HepG2 (cell line): Measurements from ENCODE around the gene ECE2. TPM values are rescaled to one million over a fixed set of nuclear protein-coding genes. Genes with fewer than 3 reads are reported as not detected.

Source experiments
- ATAC-seq: fragments of 200-7000 bp; cut with Tn5 transposase; 3 replicates; pipeline ENCODE4 v1.9.1; 2020; ENCODE audit warnings: mild to moderate bottlenecking, moderate library complexity
- BruUV-seq: library from RNA; stranded (reverse); fragments of 400-500 nt; replicated peaks from 2 replicates; lab custom pipeline; 2021; lab: Mats Ljungman, UMichigan
- CTCF ChIA-PET: fragments of 300-600 bp; formaldehyde crosslinking; extraction: SDS; loops from one replicate; lab custom pipeline; 2021; ENCODE audit warnings: low total read pairs, inconsistent platforms, low intra/inter-chr PET ratio; lab: Yijun Ruan, JAX
- POLR2A ChIA-PET: fragments of 350-600 bp; sonication (Branson Sonifier 250); formaldehyde crosslinking; loops from one replicate; lab custom pipeline; 2020; ENCODE audit warnings: antibody characterized with exemption, inconsistent platforms; lab: Yijun Ruan, JAX
- DNase-seq: peaks from one replicate; pipeline ENCODE4 v3.0.0-alpha.2; 2015; ENCODE audit warnings: low spot score
- FAIRE-seq: peaks from 3 replicates; lab custom pipeline; 2011; peaks lifted over from hg19 to GRCh38; lab: Jason Lieb, UNC
- H2AFZ ChIP-seq: one replicate; pipeline ENCODE4 v1.6.1; 2011; ENCODE audit warnings: low read length, inconsistent platforms
- H3K27ac ChIP-seq: fragments of 300-600 bp; 3 replicates; pipeline ENCODE4 v1.8.0; 2011; ENCODE audit warnings: mixed run types, mild to moderate bottlenecking, mixed read lengths, low read length, inconsistent platforms; ENCODE audit not compliant: insufficient read depth; ENCODE audit errors: extremely low read length
- H3K27me3 ChIP-seq, 2 experiments: fragments of 200-600 bp in 1 of 2; 2 replicates in 1 of 2; 3 replicates in 1 of 2; pipeline versions ENCODE4 v1.6.0 to v1.8.0; 2011; ENCODE audit warnings: low read length in 2 of 2, mild to moderate bottlenecking in 2 of 2, moderate library complexity in 2 of 2, inconsistent platforms in 1 of 2; ENCODE audit not compliant: insufficient read depth in 2 of 2, control insufficient read depth in 1 of 2
- H3K36me3 ChIP-seq, 2 experiments: fragments of 200-600 bp in 1 of 2; replicated peaks in 1 of 2; 2 replicates in 1 of 2; 3 replicates in 1 of 2; pipeline versions ENCODE4 v1.5.1 to v1.8.0; 2011; ENCODE audit warnings: low read length in 2 of 2, inconsistent platforms in 1 of 2; ENCODE audit not compliant: insufficient read depth in 2 of 2, control insufficient read depth in 1 of 2
- H3K4me1 ChIP-seq: 2 replicates; pipeline ENCODE4 v1.5.1; 2012; ENCODE audit warnings: low read length, inconsistent platforms; ENCODE audit not compliant: insufficient read depth
- H3K4me2 ChIP-seq: 2 replicates; pipeline ENCODE4 v1.6.0; 2011; ENCODE audit warnings: low read depth, low read length, inconsistent platforms
- H3K4me3 ChIP-seq, 3 experiments: fragments of 200-600 bp in 1 of 3; sonication (generic), shearing (Covaris generic) in 1 of 3; replicated peaks in 1 of 3; 2 replicates each; pipeline ENCODE4 v1.5.1; 2011 to 2016; ENCODE audit warnings: low read length in 3 of 3, inconsistent platforms in 2 of 3, low read depth in 2 of 3, mild to moderate bottlenecking in 2 of 3, control low read depth in 1 of 3, mixed read lengths in 1 of 3; ENCODE audit not compliant: insufficient read depth in 1 of 3
- H3K79me2 ChIP-seq: one replicate; pipeline ENCODE4 v1.6.1; 2011; ENCODE audit warnings: low read length, inconsistent platforms; ENCODE audit not compliant: insufficient read depth
- H3K9ac ChIP-seq: 2 replicates; pipeline ENCODE4 v1.6.0; 2011; ENCODE audit warnings: mild to moderate bottlenecking, low read depth, low read length, inconsistent platforms; ENCODE audit not compliant: insufficient read depth
- H3K9me3 ChIP-seq: 2 replicates; pipeline ENCODE4 v1.5.1; 2012; ENCODE audit warnings: mild to moderate bottlenecking, low read length
- H4K20me1 ChIP-seq: 2 replicates; pipeline ENCODE4 v1.6.0; 2011; ENCODE audit warnings: inconsistent platforms, mild to moderate bottlenecking, low read length, moderate library complexity; ENCODE audit not compliant: insufficient read depth
- KAT8 ChIP-seq: IDR thresholded peaks from 2 replicates; pipeline ENCODE4 v1.6.1; 2016; ENCODE audit warnings: missing genetic modification reagents, missing compliant biosample characterization
- TCF7 ChIP-seq: sonication (generic); IDR thresholded peaks from 2 replicates; pipeline ENCODE4 v1.6.1; 2016; ENCODE audit warnings: antibody characterized with exemption, low read depth
- TSC22D2 ChIP-seq: sonication (generic); formaldehyde crosslinking; IDR thresholded peaks from 2 replicates; pipeline ENCODE4 v1.5.1; 2020; ENCODE audit warnings: missing genetic modification reagents, mild to moderate bottlenecking, borderline replicate concordance
- WGBS: methylation state at CpG from one replicate; pipeline ENCODE4 v1.1.6; 2017; ENCODE audit warnings: low lambda C conversion rate; 5-methylcytosine and 5-hydroxymethylcytosine counted together
- in situ Hi-C: cut with HindIII; loops from 2 replicates; pipeline ENCODE4 v1.10.0; 2017; ENCODE audit warnings: low pct_unique_long_range_greater_than_20kb; ENCODE audit not compliant: extremely low pct_ligation_motif_present
- intact Hi-C: fragments of 100-400 bp; cut with micrococcal nuclease; formaldehyde crosslinking; loops from one replicate; pipeline ENCODE4 v1.10.0; 2022; ENCODE audit not compliant: unreplicated experiment
- polyA plus RNA-seq, 8 experiments: library from polyadenylated mRNA; depleted of rRNA in 3 of 8; stranded (reverse) in 7 of 8; unstranded in 1 of 8; fragments of >200 nt; fragmentation: Illumina TruSeq in 4 of 8; extraction: Trizol in 4 of 8; gene quantifications; 2 replicates each; pipeline versions ENCODE4 v1.2.1 to v1.2.3, GENCODE V29; 2011 to 2016; ENCODE audit warnings: low read depth in 4 of 8, missing spikeins in 1 of 8, mixed read lengths in 1 of 8; ENCODE audit not compliant: insufficient read depth in 1 of 8
- total RNA-seq, 5 experiments: library from RNA; depleted of rRNA; stranded (reverse); fragments of >200 nt; fragmentation: Illumina TruSeq; extraction: Trizol; gene quantifications; 2 replicates each; pipeline ENCODE4 v1.2.3, GENCODE V29; 2016; ENCODE audit warnings: low read depth in 1 of 5
- TF ChIP-seq, protein P1 (sequence below), 2 experiments: sonication (generic) in 1 of 2; formaldehyde crosslinking in 1 of 2; IDR thresholded peaks; 2 replicates each; pipeline versions ENCODE4 v1.5.1 to v1.6.1; 2011 to 2020; ENCODE audit warnings: borderline replicate concordance in 1 of 2, low read depth in 1 of 2, low read length in 1 of 2, mild to moderate bottlenecking in 1 of 2, missing genetic modification reagents in 1 of 2, moderate library complexity in 1 of 2
- TF ChIP-seq, protein P2 (sequence below): sonication (generic); formaldehyde crosslinking; IDR thresholded peaks from 2 replicates; pipeline ENCODE4 v1.4.0; 2020; ENCODE audit warnings: missing genetic modification reagents
- TF ChIP-seq, protein P3 (sequence below): sonication (generic); formaldehyde crosslinking; IDR thresholded peaks from 2 replicates; pipeline ENCODE4 v1.4.0; 2020; ENCODE audit warnings: mild to moderate bottlenecking, missing genetic modification reagents

Gene ECE2
- total and polyA plus RNA-seq, 2 of the 13 experiments (the other 11 are each of a cell fraction or from before 2014, with no cell fraction given) = not detected

- no peak for FAIRE-seq
- BruUV-seq = no TSS peak
- Histone ChIP-seq H3K4me3 (peak overlapping the region in 1 of 3 experiments; percentile 2; a peak in 1 of 6 replicates), H3K27me3 (peaks cover 0 to 18% of the 10 kb centered on the region in 2 experiments; a peak in 3 of 5 replicates), H2AFZ (no peak overlapping the region), H3K9me3 (no peaks in the 10 kb centered on the region), H3K4me2 (no peak overlapping the region), H3K4me1 (peaks cover 31% of the 10 kb centered on the region), H3K79me2 (no peaks in the 10 kb centered on the region), H3K9ac (no peak overlapping the region), H4K20me1 (peaks cover 4% of the 10 kb centered on the region), H3K27ac (peak overlapping the region; percentile 24), H3K36me3 (peaks cover 16 to 32% of the 10 kb centered on the region in 2 experiments)
- in situ Hi-C loops (no loop called here), intact Hi-C loops (loop anchor here (1.0 to 10.0 kb wide), 3 partner anchors 97 to 345 kb away; partner anchors contain the start of gene ABCC5)
- POLR2A ChIA-PET = interaction anchor here (0.7 to 1.4 kb wide), 10 partner anchors 10 to 120 kb away, joined by 3 to 8 read pairs (median 4); partner anchors contain the start of genes EIF2B5 and VWA5B2
- WGBS = 61% methylated on average over 4 of the region's 5 CpGs
- TF ChIP-seq, protein P1, sequence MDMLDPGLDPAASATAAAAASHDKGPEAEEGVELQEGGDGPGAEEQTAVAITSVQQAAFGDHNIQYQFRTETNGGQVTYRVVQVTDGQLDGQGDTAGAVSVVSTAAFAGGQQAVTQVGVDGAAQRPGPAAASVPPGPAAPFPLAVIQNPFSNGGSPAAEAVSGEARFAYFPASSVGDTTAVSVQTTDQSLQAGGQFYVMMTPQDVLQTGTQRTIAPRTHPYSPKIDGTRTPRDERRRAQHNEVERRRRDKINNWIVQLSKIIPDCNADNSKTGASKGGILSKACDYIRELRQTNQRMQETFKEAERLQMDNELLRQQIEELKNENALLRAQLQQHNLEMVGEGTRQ (IDR thresholded peaks at IDR 0.05; ENCODE audit: low read depth, low read length) = no peak
- TF ChIP-seq, protein P1 (CRISPR knock-in tag; IDR thresholded peaks at IDR 0.05; ENCODE audit: borderline replicate concordance) = 0 out of 2 replicates have a peak, but pooled peaks have one; percentile 11
- no peak for TF ChIP-seq TSC22D2 (CRISPR knock-in tag)
- no peak for TF ChIP-seq TCF7
- TF ChIP-seq, protein P2, sequence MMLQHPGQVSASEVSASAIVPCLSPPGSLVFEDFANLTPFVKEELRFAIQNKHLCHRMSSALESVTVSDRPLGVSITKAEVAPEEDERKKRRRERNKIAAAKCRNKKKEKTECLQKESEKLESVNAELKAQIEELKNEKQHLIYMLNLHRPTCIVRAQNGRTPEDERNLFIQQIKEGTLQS = no peak
- no peak for TF ChIP-seq KAT8 (CRISPR knock-in tag)
- TF ChIP-seq, protein P3, sequence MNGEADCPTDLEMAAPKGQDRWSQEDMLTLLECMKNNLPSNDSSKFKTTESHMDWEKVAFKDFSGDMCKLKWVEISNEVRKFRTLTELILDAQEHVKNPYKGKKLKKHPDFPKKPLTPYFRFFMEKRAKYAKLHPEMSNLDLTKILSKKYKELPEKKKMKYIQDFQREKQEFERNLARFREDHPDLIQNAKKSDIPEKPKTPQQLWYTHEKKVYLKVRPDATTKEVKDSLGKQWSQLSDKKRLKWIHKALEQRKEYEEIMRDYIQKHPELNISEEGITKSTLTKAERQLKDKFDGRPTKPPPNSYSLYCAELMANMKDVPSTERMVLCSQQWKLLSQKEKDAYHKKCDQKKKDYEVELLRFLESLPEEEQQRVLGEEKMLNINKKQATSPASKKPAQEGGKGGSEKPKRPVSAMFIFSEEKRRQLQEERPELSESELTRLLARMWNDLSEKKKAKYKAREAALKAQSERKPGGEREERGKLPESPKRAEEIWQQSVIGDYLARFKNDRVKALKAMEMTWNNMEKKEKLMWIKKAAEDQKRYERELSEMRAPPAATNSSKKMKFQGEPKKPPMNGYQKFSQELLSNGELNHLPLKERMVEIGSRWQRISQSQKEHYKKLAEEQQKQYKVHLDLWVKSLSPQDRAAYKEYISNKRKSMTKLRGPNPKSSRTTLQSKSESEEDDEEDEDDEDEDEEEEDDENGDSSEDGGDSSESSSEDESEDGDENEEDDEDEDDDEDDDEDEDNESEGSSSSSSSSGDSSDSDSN = no peak
- DNase-seq = no peak
- CTCF ChIA-PET = interaction anchor here (1.1 to 1.6 kb wide), 3 partner anchors 13 to 202 kb away, joined by 4 to 13 read pairs (median 8); partner anchors contain the start of gene VWA5B2
- peak; percentile 17 for ATAC-seq
These were observed 33.5 kb upstream of the ECE2 start for GRCh38 chr3:184242297-184242685.
